ENCODE data around the gene TIMMDC1.
"Not testable (repeated sequence)": the region's sequence is repeated elsewhere in the genome, so short reads cannot be mapped to it uniquely, and the experiment has no call there.

DNA sequence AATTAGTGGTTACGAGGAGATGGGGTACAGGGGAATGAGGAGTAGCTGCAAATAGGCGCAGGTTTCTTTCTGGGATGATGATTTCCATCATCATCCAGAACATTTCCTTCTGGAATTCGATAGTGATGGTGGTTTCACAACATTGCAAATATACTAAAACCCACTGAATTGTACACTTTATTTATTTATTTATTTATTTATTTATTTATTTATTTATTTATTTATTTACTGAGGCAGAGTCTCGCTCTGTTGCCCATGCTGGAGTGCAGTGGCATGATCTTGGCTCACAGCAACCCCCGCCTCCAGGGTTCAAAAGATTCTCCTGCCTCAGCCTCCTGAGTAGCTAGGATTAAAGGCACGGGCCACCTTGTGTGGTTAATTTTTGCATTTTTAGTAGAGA, 54.6 kb downstream of the TIMMDC1 start:
- not testable (repeated sequence) for TF ChIP-seq POLR2A (IDR thresholded peaks at IDR 0.05)
- TF ChIP-seq, protein P1, sequence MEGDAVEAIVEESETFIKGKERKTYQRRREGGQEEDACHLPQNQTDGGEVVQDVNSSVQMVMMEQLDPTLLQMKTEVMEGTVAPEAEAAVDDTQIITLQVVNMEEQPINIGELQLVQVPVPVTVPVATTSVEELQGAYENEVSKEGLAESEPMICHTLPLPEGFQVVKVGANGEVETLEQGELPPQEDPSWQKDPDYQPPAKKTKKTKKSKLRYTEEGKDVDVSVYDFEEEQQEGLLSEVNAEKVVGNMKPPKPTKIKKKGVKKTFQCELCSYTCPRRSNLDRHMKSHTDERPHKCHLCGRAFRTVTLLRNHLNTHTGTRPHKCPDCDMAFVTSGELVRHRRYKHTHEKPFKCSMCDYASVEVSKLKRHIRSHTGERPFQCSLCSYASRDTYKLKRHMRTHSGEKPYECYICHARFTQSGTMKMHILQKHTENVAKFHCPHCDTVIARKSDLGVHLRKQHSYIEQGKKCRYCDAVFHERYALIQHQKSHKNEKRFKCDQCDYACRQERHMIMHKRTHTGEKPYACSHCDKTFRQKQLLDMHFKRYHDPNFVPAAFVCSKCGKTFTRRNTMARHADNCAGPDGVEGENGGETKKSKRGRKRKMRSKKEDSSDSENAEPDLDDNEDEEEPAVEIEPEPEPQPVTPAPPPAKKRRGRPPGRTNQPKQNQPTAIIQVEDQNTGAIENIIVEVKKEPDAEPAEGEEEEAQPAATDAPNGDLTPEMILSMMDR (IDR thresholded peaks at IDR 0.05): not testable (repeated sequence)
